ENCODE results near the gene ARHGAP45.

Gene ARHGAP45

DNA sequence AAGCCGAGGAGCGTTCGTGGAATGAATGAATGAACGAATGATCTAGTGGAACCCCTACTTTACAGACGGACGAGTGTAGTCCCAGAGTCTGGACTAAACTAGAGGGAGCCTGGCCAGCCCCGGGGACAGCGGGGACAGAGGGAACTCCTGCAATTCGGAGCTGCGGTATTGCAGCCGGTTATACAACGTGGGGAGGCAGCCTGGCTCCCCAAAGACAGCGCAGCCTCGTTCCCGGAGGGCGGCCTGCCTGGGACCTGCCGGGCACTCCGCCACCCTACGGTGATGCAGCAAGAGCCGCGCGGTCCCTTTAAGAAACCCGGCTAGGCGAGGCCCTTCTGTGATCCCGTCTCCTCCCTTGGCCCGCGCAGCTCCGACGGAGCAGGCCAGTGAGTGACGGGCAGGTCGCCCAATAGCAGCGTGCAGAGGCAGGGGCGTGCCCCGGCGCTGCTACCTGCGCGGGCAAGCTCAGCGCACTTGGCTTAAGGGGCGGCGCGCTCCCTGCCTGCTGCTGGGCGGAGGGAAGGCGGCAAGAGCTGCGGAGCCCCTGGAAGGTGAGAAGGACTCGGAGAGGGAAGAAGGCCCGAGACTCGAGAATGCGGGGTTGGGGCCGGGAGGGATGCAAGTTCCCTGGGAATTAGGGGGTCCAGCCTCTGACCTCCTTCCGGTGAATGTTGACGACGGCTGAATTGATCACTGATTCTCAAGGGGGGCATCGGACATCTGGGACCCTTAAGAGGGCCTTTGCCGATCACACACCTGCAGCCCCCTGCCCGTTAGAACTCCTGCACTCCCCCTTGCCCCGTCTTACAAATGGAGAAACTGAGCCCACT lies 27.1 kb upstream of the ARHGAP45 start, which contains the start of gene ABCA7:
Gene ABCA7 (plus strand): TSS at position 462 of the 830 bp plus-strand sequence. CDS start 1,255 bp downstream, outside the sequence.
- in situ Hi-C loops (cut with MboI; ENCODE audit: low sequenced_read_pairs) = no loop called here

DNA sequence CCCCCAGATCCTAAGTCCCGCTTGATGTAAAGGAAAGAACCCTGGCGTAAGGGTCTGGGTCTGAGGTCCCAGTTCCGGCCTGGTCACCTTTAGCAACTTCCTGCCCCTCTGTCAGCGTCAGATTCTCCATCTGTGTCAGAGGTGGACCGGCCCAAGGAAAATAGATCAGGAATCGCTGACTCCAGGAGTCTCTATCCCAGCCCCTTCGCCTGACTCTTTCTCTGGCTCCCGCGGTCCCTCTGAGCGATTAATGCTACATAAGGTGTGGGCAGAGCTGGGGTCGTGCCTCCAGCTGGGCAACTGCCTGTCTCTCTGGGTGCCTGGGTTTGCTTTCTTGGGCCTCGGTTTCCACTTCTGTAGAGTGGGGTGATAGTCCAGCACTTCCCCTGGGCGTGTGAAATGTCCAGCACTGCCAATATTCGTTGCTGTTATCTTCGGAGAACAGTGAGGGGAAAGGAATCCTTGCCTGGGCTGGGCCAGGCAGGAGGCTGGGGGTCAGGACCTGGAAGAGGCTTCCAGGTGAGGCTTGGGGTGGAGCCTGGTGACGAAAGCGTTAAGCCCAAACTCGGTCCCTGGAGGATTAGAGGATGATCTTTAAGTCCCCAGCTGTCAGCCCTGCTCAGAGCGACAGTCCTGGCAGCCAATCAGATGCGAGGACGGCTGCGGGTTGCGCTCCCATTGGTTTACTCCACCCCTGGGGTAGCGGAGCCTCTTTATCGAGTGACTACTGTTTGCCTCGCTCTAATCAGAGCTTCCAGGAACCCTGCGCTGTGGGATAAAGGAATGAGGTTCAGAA lies 26.3 kb upstream of the ARHGAP45 start:
- in situ Hi-C loops (cut with MboI; ENCODE audit: low sequenced_read_pairs) = no loop called here

DNA sequence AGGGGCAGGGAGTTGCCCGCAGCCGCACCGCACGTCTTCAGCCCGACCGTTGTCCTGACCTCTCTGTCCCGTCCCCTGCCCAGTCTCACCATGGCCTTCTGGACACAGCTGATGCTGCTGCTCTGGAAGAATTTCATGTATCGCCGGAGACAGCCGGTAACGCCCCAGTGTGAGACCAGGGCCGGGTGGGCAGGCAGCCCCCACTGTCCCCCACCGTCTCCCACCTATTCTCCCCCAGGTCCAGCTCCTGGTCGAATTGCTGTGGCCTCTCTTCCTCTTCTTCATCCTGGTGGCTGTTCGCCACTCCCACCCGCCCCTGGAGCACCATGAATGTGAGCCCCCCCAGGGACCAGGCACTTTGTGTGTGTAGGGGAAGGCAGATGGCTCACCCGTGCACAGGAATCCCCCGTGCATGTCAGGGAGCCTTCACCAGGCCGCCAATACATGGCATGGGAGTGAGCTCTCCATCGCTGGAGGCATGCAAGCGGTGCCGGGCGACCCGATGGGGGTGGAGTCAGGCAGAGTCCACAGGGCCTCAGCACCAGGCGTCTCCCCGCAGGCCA lies 25.6 kb upstream of the ARHGAP45 start:
- in situ Hi-C loops (cut with MboI; ENCODE audit: low sequenced_read_pairs) = no loop called here

DNA sequence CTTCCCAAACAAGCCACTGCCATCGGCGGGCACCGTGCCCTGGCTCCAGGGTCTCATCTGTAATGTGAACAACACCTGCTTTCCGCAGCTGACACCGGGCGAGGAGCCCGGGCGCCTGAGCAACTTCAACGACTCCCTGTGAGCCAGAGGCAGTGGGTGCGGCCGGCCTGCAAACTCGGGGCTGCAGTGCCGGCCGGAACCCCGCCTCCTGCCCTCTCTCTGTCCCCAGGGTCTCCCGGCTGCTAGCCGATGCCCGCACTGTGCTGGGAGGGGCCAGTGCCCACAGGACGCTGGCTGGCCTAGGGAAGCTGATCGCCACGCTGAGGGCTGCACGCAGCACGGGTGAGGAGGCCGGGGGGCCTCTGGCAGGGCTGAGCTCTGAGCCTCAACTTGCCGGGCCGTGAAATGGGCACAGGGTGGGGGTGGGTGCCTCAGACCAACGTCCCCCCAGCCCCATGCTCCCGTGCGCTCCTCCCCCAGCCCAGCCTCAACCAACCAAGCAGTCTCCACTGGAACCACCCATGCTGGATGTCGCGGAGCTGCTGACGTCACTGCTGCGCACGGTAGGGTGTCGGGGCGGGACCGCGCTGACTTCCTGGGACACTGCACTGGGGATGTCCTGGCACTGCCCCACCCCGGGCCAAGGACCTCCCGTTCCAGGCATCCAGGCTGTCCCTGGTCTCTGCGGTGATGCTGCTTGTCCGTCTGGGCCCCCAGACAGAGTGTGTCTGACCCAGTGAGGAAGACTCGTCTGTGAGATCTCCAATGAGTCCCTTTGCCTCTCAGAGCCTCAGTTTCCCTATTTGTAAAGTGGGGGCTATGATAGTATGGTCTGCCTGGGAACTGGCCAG lies 24.9 kb upstream of the ARHGAP45 start:
- in situ Hi-C loops (cut with MboI; ENCODE audit: low sequenced_read_pairs) = no loop called here

DNA sequence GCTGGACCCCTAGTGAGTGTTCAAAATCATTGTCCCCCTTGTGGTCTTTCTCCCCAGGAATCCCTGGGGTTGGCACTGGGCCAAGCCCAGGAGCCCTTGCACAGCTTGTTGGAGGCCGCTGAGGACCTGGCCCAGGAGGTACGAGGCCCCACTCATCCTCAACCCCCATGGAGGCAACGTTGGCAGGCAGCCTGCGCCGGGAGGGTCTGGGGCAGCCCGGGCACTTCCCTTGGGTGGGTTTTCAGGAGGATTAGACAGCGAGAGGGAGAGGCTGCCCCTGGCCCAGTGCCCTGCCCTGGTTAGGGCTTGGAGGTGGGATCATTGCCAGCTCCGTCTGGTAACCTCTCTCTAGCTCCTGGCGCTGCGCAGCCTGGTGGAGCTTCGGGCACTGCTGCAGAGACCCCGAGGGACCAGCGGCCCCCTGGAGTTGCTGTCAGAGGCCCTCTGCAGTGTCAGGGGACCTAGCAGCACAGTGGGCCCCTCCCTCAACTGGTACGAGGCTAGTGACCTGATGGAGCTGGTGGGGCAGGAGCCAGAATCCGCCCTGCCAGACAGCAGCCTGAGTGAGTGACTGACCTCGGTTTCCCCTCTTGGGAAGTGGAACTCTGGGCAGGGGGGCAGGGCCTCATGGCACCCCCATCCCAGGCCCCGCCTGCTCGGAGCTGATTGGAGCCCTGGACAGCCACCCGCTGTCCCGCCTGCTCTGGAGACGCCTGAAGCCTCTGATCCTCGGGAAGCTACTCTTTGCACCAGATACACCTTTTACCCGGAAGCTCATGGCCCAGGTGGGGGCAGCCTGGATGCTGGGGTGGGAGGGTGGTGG lies 24.1 kb upstream of the ARHGAP45 start:
- in situ Hi-C loops (cut with MboI; ENCODE audit: low sequenced_read_pairs) = no loop called here

GRCh38 chr19:1045247-1045603 lies 21.7 kb upstream of the ARHGAP45 start:
- in situ Hi-C loops (cut with MboI; ENCODE audit: low sequenced_read_pairs) = no loop called here

GRCh38 chr19:1046117-1046626 lies 20.8 kb upstream of the ARHGAP45 start:
- in situ Hi-C loops (cut with MboI; ENCODE audit: low sequenced_read_pairs) = no loop called here

DNA sequence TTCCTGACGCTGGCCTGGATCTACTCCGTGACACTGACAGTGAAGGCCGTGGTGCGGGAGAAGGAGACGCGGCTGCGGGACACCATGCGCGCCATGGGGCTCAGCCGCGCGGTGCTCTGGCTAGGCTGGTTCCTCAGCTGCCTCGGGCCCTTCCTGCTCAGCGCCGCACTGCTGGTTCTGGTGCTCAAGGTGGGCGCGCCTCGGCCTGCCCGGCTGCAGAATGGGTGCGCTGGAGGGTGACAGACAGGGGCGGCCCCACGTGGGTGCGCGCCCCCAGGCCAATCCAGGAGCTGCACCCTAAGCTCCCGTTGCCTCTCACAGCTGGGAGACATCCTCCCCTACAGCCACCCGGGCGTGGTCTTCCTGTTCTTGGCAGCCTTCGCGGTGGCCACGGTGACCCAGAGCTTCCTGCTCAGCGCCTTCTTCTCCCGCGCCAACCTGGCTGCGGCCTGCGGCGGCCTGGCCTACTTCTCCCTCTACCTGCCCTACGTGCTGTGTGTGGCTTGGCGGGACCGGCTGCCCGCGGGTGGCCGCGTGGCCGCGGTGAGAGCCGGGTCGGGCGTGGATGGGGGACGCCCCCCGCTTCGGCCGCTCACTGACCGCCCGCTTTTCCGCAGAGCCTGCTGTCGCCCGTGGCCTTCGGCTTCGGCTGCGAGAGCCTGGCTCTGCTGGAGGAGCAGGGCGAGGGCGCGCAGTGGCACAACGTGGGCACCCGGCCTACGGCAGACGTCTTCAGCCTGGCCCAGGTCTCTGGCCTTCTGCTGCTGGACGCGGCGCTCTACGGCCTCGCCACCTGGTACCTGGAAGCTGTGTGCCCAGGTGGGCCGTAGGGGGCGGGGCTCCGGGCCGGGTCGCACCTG lies 19.9 kb upstream of the ARHGAP45 start:
- in situ Hi-C loops (cut with MboI; ENCODE audit: low sequenced_read_pairs) = no loop called here

GRCh38 chr19:1047696-1048147 lies 19.2 kb upstream of the ARHGAP45 start:
- in situ Hi-C loops (cut with MboI; ENCODE audit: low sequenced_read_pairs) = no loop called here

DNA sequence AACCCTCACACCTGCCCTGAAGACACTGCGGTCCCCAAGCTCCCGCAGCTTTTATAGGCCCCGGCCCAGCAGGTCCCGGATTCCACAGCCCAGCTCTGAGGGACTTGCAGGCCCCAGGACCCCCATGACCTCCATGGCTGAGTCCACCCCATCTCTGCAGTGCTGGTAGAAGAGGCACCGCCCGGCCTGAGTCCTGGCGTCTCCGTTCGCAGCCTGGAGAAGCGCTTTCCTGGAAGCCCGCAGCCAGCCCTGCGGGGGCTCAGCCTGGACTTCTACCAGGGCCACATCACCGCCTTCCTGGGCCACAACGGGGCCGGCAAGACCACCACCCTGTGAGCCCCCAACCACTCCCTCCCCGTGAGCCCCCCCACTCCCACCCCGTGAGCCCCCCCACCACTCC lies 17.9 kb upstream of the ARHGAP45 start:
- in situ Hi-C loops (cut with MboI; ENCODE audit: low sequenced_read_pairs) = no loop called here

DNA sequence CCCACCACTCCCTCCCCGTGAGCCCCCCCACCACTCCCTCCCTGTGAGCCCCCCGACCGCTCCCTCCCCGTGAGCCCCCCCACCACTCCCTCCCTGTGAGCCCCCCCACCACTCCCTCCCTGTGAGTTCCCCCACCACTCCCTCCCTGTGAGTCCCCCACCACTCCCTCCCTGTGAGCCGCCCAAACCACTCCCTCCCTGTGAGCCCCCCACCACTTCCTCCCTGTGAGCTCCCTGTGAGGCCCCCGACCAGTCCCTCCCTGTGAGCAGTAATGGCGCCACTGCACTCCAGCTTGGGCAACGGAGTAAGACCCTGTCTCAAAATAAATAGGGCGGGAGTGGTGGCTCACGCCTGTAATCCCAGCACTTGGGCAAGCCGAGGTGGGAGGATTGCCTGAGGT lies 17.2 kb upstream of the ARHGAP45 start:
- in situ Hi-C loops (cut with MboI; ENCODE audit: low sequenced_read_pairs) = no loop called here

GRCh38 chr19:1050989-1051788 lies 15.8 kb upstream of the ARHGAP45 start:
- in situ Hi-C loops (cut with MboI; ENCODE audit: low sequenced_read_pairs) = no loop called here

DNA sequence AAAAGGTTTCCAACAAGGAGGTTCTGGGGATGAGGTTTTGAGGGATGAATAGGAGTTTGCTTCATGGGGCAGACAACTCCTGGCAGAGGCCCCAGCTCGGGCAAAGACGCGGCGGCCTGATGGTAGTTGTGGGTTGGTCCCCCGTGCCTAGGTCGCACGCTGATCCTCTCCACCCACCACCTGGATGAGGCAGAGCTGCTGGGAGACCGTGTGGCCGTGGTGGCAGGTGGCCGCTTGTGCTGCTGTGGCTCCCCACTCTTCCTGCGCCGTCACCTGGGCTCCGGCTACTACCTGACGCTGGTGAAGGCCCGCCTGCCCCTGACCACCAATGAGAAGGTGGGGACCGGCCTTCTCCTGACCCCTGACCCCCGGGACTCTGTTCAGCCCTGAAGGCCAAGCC lies 15.2 kb upstream of the ARHGAP45 start:
- in situ Hi-C loops (cut with MboI; ENCODE audit: low sequenced_read_pairs) = no loop called here

DNA sequence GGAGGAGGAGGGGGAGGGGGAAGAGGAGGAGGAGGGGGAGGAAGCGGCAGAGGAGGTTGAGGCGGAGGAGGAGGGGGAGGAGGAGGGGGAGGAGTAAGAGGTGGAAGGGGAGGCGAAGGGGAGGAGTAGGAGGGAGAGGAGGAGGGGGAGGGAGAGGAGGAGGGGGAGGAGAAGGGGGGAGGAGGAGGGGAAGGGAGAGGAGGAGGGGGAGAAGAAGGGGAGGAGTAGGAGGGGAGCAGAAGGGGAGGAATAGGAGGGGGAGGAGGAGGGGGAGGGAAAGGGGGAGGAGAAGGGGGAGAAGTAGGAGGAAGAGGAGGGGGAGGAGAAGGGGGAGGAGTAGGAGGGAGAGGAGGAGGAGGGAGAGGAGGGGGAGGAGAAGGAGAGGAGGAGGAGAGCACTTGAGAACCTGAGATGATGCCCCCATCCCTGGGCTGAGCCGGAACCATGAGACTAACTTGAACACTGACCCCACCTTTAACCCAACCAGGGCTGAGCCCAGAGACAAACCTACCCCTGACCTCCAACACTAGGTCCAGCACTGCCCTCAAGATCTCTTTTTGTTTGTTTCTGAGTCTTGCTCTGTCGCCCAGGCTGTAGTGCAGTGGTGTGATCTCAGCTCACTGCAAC lies 14.5 kb upstream of the ARHGAP45 start:
- in situ Hi-C loops (cut with MboI; ENCODE audit: low sequenced_read_pairs) = no loop called here

DNA sequence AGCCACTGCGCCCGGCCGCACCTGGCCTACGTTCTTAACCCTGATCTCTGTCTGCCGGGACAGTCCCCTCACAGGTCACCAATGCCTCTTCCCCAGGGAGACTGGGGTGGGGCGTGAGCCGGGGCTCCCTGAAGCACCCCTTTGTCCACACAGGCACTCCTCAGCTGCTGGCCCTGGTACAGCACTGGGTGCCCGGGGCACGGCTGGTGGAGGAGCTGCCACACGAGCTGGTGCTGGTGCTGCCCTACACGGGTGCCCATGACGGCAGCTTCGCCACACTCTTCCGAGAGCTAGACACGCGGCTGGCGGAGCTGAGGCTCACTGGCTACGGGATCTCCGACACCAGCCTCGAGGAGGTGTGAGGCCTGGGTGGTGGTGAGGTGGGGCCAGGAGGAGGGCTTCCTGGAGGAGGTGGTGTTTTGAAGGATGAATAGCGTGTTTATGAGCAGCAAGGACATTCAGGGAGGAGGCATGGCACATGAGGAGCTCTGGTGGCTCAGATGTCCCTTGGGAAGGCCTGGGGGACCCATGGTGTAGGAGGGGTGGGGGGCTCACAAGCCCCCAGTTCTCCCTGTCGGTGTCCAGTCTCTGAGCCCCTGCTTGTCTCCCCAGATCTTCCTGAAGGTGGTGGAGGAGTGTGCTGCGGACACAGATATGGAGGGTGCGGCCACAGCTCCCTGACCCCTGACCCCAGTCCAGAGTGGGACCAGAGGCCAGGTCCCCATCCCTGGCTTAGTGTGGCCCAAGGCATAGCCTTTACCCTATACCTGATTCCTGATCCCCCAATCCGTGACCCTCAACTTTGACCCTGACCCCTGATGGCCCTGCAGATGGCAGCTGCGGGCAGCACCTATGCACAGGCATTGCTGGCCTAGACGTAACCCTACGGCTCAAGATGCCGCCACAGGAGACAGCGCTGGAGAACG lies 13.5 kb upstream of the ARHGAP45 start:
- in situ Hi-C loops (cut with MboI; ENCODE audit: low sequenced_read_pairs) = no loop called here
